GM21786 (cell line): ENCODE data around the gene NTN1.
"Not testable (repeated sequence)": the region's sequence is repeated elsewhere in the genome, so short reads cannot be mapped to it uniquely, and the experiment has no call there.

ENCODE experiments used
- ATAC-seq: cut with Tn5 transposase; IDR thresholded peaks from one replicate; pipeline ENCODE4 v1.9.1; 2021; ENCODE audit not compliant: unreplicated experiment

The NTN1 gene

GRCh38 chr17:9151740-9152139, 130.4 kb downstream of the NTN1 start:
- ATAC-seq: not testable (repeated sequence)

GRCh38 chr17:9158544-9159452, 137.5 kb downstream of the NTN1 start:
- ATAC-seq: no peak

DNA sequence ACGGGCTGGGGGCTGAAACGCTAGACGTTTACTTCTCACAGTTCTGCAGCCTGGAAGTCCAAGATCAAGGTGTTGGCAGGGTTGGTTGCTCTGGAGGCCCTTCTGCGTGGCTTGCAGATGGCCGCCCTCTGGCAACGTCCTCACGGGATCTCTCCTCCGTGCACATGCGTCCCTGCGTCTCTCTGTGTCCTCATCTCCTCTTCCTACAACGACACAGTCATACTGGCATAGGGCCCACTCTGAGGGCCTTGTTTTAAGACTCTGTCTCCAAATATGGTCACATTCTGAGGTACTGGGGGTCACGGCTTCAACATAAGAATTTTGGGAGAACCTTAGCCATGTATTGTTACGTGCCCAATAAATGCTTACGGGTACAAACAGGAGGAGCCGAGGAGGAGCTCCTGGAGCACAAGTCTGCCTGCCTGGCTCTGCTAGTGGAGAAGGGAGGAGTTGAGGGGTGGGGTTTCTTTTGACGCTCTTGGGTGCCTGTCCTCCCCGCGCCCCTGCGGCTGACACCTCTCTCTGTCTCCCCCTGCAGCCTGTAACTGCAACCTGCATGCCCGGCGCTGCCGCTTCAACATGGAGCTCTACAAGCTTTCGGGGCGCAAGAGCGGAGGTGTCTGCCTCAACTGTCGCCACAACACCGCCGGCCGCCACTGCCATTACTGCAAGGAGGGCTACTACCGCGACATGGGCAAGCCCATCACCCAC, 141.1 kb downstream of the NTN1 start:
- no peak for ATAC-seq

DNA sequence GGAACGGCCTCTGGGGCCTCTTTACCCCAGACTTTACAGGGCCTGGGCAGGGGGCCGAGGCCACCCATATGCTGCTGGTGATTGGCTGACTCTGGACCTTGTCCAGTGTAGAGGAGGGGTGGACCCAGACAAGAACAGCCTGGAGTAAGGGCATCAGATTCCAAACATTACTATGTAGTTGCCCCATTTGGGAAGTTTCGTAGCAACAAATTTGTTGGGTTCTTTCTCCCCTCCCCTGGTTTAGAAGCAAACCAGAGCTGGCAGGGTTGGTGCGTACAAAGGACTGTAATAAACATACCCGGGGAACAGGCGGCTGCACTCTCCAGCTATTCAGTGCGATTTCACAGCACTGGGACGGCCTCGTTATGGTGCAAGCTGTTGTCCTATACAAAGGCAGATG, 145.5 kb downstream of the NTN1 start:
- no peak for ATAC-seq

- ATAC-seq: no peak
These were observed 146.1 kb downstream of the NTN1 start for GRCh38 chr17:9167379-9167778.

GRCh38 chr17:9169116-9169515, 147.8 kb downstream of the NTN1 start:
- ATAC-seq: no peak

- no peak for ATAC-seq
These were observed 149.0 kb downstream of the NTN1 start for GRCh38 chr17:9170336-9170735.

GRCh38 chr17:9170853-9171252, 149.5 kb downstream of the NTN1 start:
- ATAC-seq: no peak

DNA sequence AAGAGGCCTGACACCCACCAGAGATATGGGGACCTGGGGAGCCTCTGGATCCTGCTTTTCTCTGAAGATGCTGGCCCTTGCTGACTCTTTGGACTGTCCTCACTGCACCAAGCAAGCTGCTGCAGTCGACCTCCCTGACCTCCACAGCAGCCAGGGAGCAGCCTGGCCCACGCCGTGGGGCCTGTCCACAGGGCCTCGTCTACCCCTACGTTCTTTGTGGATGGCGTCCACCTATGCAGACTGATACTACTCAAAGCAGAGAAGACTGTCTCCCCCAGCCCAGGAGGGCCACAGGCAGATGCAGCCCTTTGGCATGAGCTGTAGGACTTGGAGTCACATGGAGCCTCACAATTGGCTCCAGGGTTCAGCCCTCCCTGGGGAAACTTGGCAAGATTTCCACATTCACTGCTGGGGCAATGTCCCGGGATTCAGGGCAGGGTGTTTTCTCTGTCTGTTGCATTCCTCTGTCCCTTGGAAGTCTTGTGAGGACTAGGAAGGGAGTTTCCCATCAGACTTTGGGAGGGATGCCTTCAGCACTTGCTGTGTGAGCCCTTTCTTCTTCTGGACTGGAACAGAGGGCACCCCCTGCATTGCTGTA, 152.2 kb downstream of the NTN1 start:
- no peak for ATAC-seq

DNA sequence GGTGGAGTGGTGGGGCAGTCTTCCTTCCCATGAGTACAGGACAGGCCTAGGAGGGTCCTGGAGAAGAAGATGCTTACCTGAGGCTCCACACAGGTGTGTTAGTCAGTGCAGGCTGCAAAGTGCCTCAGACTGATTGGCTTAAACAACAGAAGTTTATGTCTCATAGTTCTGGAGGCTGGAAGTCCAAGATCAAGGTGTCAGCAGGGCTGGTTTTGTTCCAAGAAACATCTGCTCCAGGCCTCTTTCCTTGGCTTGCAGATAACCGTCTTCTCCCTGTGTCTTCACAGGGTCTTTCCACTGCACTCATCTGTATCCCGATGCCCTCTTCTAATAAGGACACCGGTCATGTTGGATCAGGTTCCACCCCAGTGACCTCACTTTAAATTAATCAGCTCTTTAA, 153.0 kb downstream of the NTN1 start:
- ATAC-seq: no peak

- ATAC-seq: no peak
These were observed 153.7 kb downstream of the NTN1 start for GRCh38 chr17:9174779-9175574.

DNA sequence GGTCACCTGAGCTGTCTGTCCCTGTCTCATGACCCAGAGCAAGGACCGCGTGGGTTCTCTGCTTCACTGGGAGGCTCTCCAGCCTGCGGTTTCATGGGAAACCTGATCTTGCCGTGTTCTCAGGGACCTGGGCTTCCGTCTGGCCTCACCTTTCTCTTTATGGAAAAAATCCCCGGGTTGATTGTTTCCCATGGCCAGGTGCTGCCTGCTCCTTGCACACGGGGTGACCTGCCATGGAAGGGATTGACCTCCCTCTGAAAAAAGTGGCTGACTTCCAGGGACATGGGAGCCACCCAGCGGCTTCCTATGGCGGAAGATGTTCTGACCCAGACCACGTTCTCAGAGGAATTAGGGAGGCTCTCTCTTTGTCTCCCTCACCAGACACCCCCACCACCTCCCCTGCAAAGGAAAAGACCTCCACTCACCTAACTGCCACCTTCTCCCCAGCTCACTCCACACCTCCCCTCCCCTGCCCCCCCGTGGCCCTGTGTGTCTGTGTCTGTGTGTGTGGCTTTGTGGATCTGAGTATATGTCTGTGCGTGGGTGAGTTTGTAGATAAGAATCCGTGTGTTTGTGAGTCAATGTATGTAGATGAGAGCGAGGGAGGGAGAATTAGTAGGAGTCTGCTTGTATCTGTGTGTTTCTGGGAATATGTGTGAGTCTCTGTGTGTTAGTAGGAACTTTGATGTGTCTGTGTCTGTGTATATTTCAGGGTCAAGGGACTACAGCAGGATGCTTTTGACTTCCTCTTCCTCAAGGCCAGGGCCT, 154.6 kb downstream of the NTN1 start:
- no peak for ATAC-seq

- no peak for ATAC-seq
These were observed 155.9 kb downstream of the NTN1 start for GRCh38 chr17:9177212-9177611.

- ATAC-seq: no peak
These were observed 157.0 kb downstream of the NTN1 start for GRCh38 chr17:9178319-9178718.

DNA sequence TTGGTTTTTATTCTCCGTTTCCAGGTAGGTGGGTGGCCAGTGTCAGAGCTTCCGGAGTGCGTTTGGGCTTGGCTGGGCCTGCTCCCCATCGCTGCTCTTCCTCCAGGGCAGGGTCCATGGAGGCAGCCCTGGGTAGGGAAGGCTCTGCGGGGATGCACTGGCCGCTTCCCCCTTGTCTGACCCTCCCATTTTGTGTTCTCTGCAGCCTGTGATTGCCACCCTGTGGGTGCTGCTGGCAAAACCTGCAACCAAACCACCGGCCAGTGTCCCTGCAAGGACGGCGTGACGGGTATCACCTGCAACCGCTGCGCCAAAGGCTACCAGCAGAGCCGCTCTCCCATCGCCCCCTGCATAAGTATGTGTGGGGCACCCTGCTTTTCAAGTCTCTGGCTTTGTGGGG, 158.3 kb downstream of the NTN1 start:
- ATAC-seq: no peak

DNA sequence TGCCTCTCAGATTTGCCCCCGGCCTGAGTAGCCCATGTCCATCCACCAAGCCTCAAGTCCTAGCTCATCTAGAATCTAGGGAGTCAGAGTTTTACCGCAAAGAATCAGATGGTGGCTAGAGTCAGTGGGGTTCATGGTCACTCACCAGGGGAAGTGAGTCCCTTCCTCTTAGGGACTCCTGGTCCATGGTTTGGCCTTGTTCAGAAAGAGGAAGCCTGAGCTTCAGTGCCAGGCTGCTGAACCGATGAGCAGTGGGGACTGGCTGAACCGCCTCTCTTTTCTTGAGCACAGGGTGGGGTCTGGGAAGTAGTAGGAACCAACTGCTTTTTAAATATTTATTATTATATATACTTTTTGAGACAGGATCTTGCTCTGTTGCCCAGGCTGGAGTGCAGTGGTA, 160.3 kb downstream of the NTN1 start:
- no peak for ATAC-seq

- no peak for ATAC-seq
These were observed 162.0 kb downstream of the NTN1 start for GRCh38 chr17:9183306-9183705.

DNA sequence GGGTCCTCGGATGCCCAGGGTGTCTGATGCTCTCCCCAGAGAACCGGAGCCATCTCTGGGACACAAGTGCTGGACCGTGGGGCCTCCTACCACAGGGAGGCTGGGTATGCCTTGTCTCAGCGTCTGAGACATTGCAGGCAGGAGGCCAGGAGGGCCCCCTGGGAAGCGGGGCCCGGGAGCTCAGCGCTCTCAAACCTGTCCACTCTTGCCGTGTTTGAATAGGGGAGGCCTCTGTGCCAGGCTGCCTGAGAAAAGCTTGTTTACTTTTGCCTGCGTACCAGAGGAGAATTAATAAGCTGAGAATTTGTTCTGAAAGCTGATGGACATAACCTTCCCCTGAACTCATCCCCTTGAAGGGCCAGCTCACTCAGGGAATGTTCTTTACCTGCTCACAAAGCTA, 163.8 kb downstream of the NTN1 start:
- no peak for ATAC-seq

GRCh38 chr17:9185688-9186284, 164.5 kb downstream of the NTN1 start:
- no peak for ATAC-seq

DNA sequence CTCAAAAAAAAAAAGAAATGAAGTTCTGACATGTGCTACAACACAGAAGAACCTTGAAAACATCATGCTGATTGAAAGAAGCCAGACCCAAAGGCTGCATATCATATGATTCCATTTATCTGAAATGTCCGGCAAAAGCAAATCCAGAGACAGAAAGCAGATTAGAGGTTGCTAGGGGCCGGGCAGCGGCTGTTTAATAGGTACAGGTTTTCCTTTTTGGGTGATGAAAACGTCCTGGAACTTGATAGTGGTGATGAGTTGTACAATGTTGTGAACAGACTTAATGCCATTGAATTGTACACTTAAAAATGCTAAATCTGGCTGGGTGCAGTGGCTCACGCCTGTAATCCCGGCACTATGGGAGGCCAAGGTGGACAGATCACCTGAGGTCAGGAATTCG, 166.5 kb downstream of the NTN1 start:
- ATAC-seq: no peak
